Trophoblast cell (in vitro differentiated cells and primary cell): Measurements from ENCODE around the gene NLRP1.

ENCODE experiments used
- DNase-seq, 2 donors: peaks; one replicate each; pipeline ENCODE4 v3.0.0-alpha.2; 2016
- H2AFZ ChIP-seq: 2 replicates; pipeline ENCODE4 v1.6.1; 2013; ENCODE audit warnings: low read length, moderate library complexity, mild to moderate bottlenecking; ENCODE audit not compliant: insufficient read depth, poor library complexity
- H2AK5ac ChIP-seq: 2 replicates; pipeline ENCODE4 v1.6.1; 2013; ENCODE audit warnings: mild to moderate bottlenecking, low read length
- H2BK120ac ChIP-seq: 2 replicates; pipeline ENCODE4 v1.6.1; 2013; ENCODE audit warnings: low read length, mild to moderate bottlenecking, moderate library complexity; ENCODE audit not compliant: insufficient read depth, poor library complexity
- H2BK12ac ChIP-seq: 2 replicates; pipeline ENCODE4 v1.6.1; 2013; ENCODE audit warnings: mild to moderate bottlenecking, low read length, moderate library complexity
- H2BK5ac ChIP-seq: 2 replicates; pipeline ENCODE4 v1.6.1; 2013; ENCODE audit warnings: low read length, low read depth, moderate library complexity, mild to moderate bottlenecking; ENCODE audit not compliant: poor library complexity
- H3K14ac ChIP-seq: 2 replicates; pipeline ENCODE4 v1.6.1; 2013; ENCODE audit warnings: mild to moderate bottlenecking, low read length
- H3K18ac ChIP-seq: 2 replicates; pipeline ENCODE4 v1.6.1; 2013; ENCODE audit warnings: mild to moderate bottlenecking, low read length
- H3K23ac ChIP-seq: 2 replicates; pipeline ENCODE4 v1.6.1; 2013; ENCODE audit warnings: low read length
- H3K27ac ChIP-seq: 2 replicates; pipeline ENCODE4 v1.5.1; 2013; ENCODE audit warnings: low read depth, mild to moderate bottlenecking, inconsistent platforms, low read length, moderate library complexity
- H3K27me3 ChIP-seq: 2 replicates; pipeline ENCODE4 v1.6.1; 2013; ENCODE audit warnings: inconsistent platforms, mild to moderate bottlenecking, low read length, moderate library complexity; ENCODE audit not compliant: insufficient read depth
- H3K36me3 ChIP-seq, 2 experiments: 1 replicate in 1 of 2; 2 replicates in 1 of 2; pipeline ENCODE4 v1.6.1; 2013; ENCODE audit warnings: low read length in 2 of 2, mild to moderate bottlenecking in 2 of 2, moderate library complexity in 1 of 2; ENCODE audit not compliant: insufficient read depth in 2 of 2, control insufficient read depth in 1 of 2
- H3K4ac ChIP-seq: 2 replicates; pipeline ENCODE4 v1.6.1; 2013; ENCODE audit warnings: low read depth, mild to moderate bottlenecking, low read length, moderate library complexity
- H3K4me1 ChIP-seq, 2 experiments: 1 replicate in 1 of 2; 2 replicates in 1 of 2; pipeline ENCODE4 v1.6.1; 2013; ENCODE audit warnings: low read length in 2 of 2, mild to moderate bottlenecking in 2 of 2, moderate library complexity in 1 of 2; ENCODE audit not compliant: insufficient read depth in 2 of 2, control insufficient read depth in 1 of 2
- H3K4me2 ChIP-seq: 2 replicates; pipeline ENCODE4 v1.6.1; 2013; ENCODE audit warnings: inconsistent platforms, mild to moderate bottlenecking, low read length, moderate library complexity
- H3K4me3 ChIP-seq: 2 replicates; pipeline ENCODE4 v1.5.1; 2013; ENCODE audit warnings: mild to moderate bottlenecking, low read depth, low read length, inconsistent platforms
- H3K79me1 ChIP-seq: one replicate; pipeline ENCODE4 v1.6.1; 2013; ENCODE audit warnings: low read length
- H3K79me2 ChIP-seq: 2 replicates; pipeline ENCODE4 v1.6.1; 2013; ENCODE audit warnings: low read length, mild to moderate bottlenecking; ENCODE audit not compliant: control insufficient read depth, insufficient read depth, poor library complexity
- H3K9ac ChIP-seq: 2 replicates; pipeline ENCODE4 v1.6.1; 2013; ENCODE audit warnings: mild to moderate bottlenecking, low read length
- H3K9me3 ChIP-seq: 2 replicates; pipeline ENCODE4 v1.6.1; 2013; ENCODE audit warnings: low read depth, mild to moderate bottlenecking, control low read depth, inconsistent platforms, low read length; ENCODE audit not compliant: insufficient read depth
- H4K12ac ChIP-seq: 2 replicates; pipeline ENCODE4 v1.6.1; 2013; ENCODE audit warnings: low read depth, mild to moderate bottlenecking, low read length, moderate library complexity
- H4K8ac ChIP-seq: 2 replicates; pipeline ENCODE4 v1.6.1; 2013; ENCODE audit warnings: low read depth, mild to moderate bottlenecking, low read length, moderate library complexity
- H4K91ac ChIP-seq: one replicate; pipeline ENCODE4 v1.6.1; 2013; ENCODE audit warnings: low read depth, mild to moderate bottlenecking, low read length, moderate library complexity
- WGBS: extraction: QIAGEN DNeasy Blood & Tissue Kit; methylation state at CpG from one replicate; pipeline ENCODE4 v1.1.7; 2013; ENCODE audit warnings: missing lambda C conversion rate; ENCODE audit not compliant: insufficient read length, insufficient coverage; ENCODE audit errors: extremely low coverage; 5-methylcytosine and 5-hydroxymethylcytosine counted together

Gene NLRP1

DNA sequence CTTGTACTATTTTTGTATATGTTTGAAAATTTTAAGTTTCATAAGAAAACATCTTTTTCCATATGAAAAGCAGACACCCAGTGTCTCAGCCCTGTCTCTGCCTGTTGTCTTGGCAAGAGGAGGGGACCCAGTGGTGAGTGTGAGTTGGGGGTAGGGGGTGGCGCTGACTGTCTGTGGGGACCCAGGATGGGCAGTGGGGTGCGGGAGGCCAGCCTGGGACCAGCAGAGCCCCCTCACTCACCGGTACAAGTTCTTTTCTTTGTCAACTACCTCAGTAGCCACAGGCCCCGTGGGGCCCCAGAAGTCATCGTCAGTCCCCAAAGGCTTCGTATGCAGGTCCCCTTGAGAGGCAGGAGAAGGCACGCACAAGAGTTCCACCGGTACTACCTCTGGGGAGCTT is 51.7 kb downstream of the NLRP1 start:
- H3K18ac ChIP-seq = no peak overlapping the region
- H2BK12ac ChIP-seq = no peak overlapping the region
- no peak overlapping the region for H2BK120ac ChIP-seq
- H3K23ac ChIP-seq = no peak overlapping the region
- no peak overlapping the region for H4K12ac ChIP-seq
- H3K36me3 ChIP-seq = no peaks in the 10 kb centered on the region
- H3K79me1 ChIP-seq = peaks cover 2% of the 10 kb centered on the region
- no peak overlapping the region for H3K4ac ChIP-seq
- no peaks in the 10 kb centered on the region for H3K9me3 ChIP-seq
- no peak overlapping the region for H3K4me2 ChIP-seq
- H4K91ac ChIP-seq = no peak overlapping the region
- no peak overlapping the region for H2BK5ac ChIP-seq
- no peak for DNase-seq
- WGBS = no CpG with 5 or more reads among the region's 8 CpGs
- no peak overlapping the region for H2AFZ ChIP-seq
- no peaks in the 10 kb centered on the region for H3K4me1 ChIP-seq
- H2AK5ac ChIP-seq = no peak overlapping the region
- no peak overlapping the region for H3K27ac ChIP-seq
- H3K14ac ChIP-seq = no peak overlapping the region
- no peak overlapping the region for H4K8ac ChIP-seq
- H3K27me3 ChIP-seq = no peaks in the 10 kb centered on the region
- no peak overlapping the region for H3K9ac ChIP-seq
- H3K4me3 ChIP-seq = no peak overlapping the region
- no peaks in the 10 kb centered on the region for H3K79me2 ChIP-seq

GRCh38 chr17:5531085-5531418 is 53.3 kb downstream of the NLRP1 start:
- DNase-seq = no peak

DNA sequence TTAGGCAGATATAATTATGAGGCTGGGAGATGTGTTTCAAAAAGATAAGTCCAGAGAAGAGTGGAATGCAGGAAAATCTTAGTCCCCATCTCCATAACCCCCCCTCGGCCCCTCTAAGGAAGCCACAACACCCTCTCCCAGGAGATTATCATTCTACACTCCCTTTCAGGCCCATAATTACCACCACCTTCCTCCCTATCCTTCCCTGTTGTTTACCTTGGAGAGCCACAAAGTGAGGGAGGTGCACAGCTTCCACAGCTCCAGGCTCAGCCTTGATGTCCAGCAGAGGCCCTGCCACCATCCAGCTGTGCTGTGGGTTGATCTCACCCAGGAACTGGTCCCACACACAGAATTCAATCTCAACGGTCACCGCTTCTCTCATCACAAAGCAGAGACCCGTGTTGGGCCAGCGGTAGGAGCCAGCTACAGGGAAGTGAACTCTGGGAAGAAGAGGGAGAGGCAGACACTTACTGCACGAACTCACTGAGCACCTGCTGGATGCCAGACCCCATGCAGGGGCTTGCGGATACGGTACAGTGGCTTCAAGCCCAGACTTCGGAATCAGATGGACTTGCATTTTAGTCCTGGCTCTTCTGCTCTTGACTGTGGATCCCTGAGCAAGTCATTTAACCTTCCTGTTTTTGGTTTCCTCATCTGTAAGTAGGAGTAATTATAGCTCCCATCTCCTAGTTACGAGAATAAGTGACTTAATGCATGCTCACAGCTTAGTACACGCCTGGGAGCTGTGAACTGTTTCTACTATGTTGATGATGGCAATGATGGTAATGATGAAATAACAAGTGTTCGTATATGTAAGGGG is 53.8 kb downstream of the NLRP1 start:
- H3K14ac ChIP-seq = no peak overlapping the region
- H3K4me2 ChIP-seq = no peak overlapping the region
- H2BK120ac ChIP-seq = no peak overlapping the region
- no peak overlapping the region for H3K9ac ChIP-seq
- WGBS = no CpG with 5 or more reads among the region's 12 CpGs
- H2BK5ac ChIP-seq = no peak overlapping the region
- no peak overlapping the region for H2AK5ac ChIP-seq
- H2BK12ac ChIP-seq = no peak overlapping the region
- no peaks in the 10 kb centered on the region for H3K9me3 ChIP-seq
- H3K27me3 ChIP-seq = no peaks in the 10 kb centered on the region
- no peaks in the 10 kb centered on the region for H3K79me2 ChIP-seq
- H4K8ac ChIP-seq = no peak overlapping the region
- DNase-seq = peak in 1 of 2 donors; percentile 29
- H2AFZ ChIP-seq = no peak overlapping the region
- H4K91ac ChIP-seq = no peak overlapping the region
- no peak overlapping the region for H4K12ac ChIP-seq
- H3K23ac ChIP-seq = no peak overlapping the region
- no peak overlapping the region for H3K27ac ChIP-seq
- no peak overlapping the region for H3K4me3 ChIP-seq
- H3K79me1 ChIP-seq = peaks cover 5% of the 10 kb centered on the region
- H3K18ac ChIP-seq = no peak overlapping the region
- no peaks in the 10 kb centered on the region for H3K36me3 ChIP-seq
- no peak overlapping the region for H3K4ac ChIP-seq
- peaks cover 7 to 8% of the 10 kb centered on the region in 2 experiments for H3K4me1 ChIP-seq

More at GRCh38 chr17:5531085-5531418, 53.3 kb downstream of the NLRP1 start:
- Histone ChIP-seq H3K18ac (no peak overlapping the region), H3K9me3 (no peaks in the 10 kb centered on the region), H3K23ac (no peak overlapping the region), H3K14ac (no peak overlapping the region), H4K12ac (no peak overlapping the region), H3K4ac (no peak overlapping the region), H3K4me1 (peaks cover 7 to 8% of the 10 kb centered on the region in 2 experiments), H2BK120ac (no peak overlapping the region), H2BK12ac (no peak overlapping the region), H3K79me2 (no peaks in the 10 kb centered on the region), H2BK5ac (no peak overlapping the region), H3K4me3 (no peak overlapping the region), H3K9ac (no peak overlapping the region), H3K4me2 (no peak overlapping the region), H4K8ac (no peak overlapping the region), H2AFZ (no peak overlapping the region), H2AK5ac (no peak overlapping the region), H3K36me3 (no peaks in the 10 kb centered on the region), H4K91ac (no peak overlapping the region), H3K27ac (no peak overlapping the region), H3K79me1 (peaks cover 5% of the 10 kb centered on the region), H3K27me3 (no peaks in the 10 kb centered on the region)
- no CpG with 5 or more reads among the region's 4 CpGs for WGBS

DNA sequence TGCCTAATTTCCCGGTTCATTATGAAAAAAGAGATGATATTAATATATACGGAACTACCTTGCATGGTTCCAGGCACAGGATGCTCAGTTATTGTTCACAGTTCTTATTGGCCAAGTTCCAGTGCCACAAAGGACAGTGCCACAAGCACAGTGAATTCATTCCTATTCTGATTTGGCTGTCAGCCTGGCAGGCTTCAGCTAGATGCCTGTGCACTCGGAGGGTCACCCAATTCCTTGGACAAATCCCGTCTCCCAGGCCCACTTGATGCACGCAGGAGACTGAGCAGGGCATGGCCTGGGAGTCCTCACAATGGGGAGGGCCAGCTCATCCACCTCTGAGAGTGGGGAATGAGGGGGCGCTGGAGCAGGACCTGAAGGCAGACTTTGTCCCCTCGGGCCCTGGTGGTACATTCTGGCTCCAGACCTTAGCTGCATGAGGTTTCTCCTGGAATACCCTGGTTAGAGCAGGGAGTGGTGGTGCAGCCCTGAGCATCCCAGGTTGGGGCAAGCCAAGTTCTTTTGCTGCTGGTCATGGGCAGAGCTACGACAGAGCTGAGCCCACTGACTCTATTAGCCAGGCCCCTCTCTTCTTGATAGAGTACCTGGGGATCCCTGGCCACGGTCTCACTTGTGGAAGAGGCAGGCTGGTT is 56.6 kb downstream of the NLRP1 start:
- Histone ChIP-seq H3K4me2 (no peak overlapping the region), H3K27me3 (no peaks in the 10 kb centered on the region), H2BK12ac (peak overlapping the region; percentile 21), H3K18ac (no peak overlapping the region), H3K14ac (no peak overlapping the region), H4K8ac (no peak overlapping the region), H4K91ac (peak overlapping the region; percentile 86), H4K12ac (no peak overlapping the region), H2AFZ (no peak overlapping the region), H3K36me3 (no peaks in the 10 kb centered on the region), H3K4me1 (peaks cover 7 to 8% of the 10 kb centered on the region in 2 experiments), H3K9ac (no peak overlapping the region), H3K79me1 (peaks cover 5% of the 10 kb centered on the region), H2AK5ac (peak overlapping the region; percentile 57), H3K9me3 (peaks cover 2% of the 10 kb centered on the region), H3K4me3 (no peak overlapping the region), H3K23ac (no peak overlapping the region), H3K27ac (no peak overlapping the region), H2BK5ac (no peak overlapping the region), H3K79me2 (no peaks in the 10 kb centered on the region), H2BK120ac (peak overlapping the region; percentile 61), H3K4ac (no peak overlapping the region)
- no peak for DNase-seq
- WGBS = no CpG with 5 or more reads among the region's 9 CpGs
